ENCODE measurements around the gene TOM1. TPM values are rescaled to one million over a fixed set of nuclear protein-coding genes. Genes with fewer than 3 reads are reported as not detected.
A peak's percentile ranks its signal among the peaks of the same experiment; 100 is the strongest.

TOM1 gene
- 10 to 100 TPM; 33.6 to 38.7 (median 36.7) TPM for polyA plus RNA-seq (ENCODE audit: insufficient read length in 4 of 4)

DNA sequence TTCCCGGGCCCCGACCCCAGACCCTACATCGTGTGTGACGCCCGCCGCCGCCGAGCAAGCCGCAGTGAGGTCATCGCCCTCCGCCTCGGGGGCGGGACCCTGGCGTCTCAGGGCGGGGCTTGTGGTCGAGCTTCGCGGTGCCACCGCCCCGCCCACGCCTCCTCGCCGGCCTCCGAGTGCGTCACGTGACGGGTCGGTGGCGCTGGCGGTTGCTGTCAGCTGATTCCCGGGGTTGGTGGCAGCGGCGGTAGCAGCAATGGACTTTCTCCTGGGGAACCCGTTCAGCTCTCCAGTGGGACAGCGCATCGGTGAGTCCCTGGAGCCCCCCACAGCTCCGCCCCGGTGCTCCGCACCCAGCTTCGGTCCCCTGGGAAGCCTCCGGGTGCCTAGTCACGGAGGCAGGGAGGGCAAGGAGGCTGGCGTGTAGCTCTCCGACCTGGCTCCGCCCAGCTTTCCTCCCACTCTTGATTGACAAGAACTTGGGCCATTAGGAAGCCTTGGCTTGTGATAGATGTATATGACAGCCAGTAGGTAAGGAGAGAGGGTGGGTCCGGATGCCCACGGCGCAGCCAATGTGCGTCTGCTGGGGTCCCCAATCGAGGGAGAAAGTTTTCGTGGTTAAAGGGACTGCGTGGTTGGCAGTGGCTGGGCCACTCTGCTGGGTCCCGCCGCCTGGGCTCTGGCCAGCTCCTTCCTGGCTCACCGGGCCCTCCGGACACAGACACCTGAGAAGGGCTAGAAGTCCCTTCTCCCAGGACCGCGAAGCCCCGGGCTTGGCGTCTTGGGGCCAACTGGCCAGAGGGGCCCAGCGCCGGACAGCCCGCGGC is at the start of gene TOM1:
Gene TOM1, plus strand, starts transcription at position 222 of the 827 bp plus-strand sequence. Its CDS starts 35 bp downstream, at position 257.
- peak; percentile 99 for DNase-seq (ENCODE audit: low read depth in 4 of 4, low spot score in 3 of 4)

DNA sequence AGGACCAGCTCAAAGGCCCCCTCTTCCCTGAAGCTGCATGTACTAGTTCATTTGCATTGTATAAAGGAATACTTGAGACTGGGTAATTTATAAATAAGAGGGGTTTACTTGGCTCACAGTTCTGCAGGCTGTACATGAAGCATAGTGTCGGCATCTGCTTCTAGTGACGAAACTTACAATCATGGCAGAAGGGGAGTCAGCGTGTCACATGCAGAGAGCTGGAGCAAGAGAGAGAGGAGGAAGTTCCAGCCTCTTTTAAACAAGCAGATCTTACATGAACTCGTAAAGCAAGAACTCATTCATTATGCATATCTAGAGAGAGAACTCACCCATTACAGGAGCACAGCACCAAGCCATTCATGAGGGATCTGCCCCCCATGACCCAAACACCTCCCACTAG is 49.5 kb upstream of the TOM1 start:
- DNase-seq (ENCODE audit: low read depth in 4 of 4, low spot score in 3 of 4): no peak

DNA sequence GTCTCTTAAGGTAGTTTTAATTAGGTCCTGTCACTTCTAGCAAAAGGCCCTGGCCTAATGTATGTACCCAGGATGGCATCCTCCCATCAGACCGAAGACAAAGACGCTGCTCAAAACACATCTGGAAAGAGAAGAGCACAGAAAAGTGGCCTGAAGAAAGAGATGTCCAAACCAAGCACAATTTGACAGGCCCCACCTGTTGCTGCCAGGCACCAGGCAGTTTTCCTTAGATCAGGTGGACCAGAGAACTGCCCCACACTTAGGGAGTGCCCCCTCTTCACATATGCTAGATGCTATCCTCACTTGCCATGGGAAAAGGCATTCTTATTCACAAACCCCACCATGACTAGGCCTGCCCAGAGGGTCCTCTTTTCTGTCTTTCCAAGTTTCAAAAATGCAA is 45.7 kb upstream of the TOM1 start:
- no peak for DNase-seq (ENCODE audit: low read depth in 4 of 4, low spot score in 3 of 4)

DNA sequence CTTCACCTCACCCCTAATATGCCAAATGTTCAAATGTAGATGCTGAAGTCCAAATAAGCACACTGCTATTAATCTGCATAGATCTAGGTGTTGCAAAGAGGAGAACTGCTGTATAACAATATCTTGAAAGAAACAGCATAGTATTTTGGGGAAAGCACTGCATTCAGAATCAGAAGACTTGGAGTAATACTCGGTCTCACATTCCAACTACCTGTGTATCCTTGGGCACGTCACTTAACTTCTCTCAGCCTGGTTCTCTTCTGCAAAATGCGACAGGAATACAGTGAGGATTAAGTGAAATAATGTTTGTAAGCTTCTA is 42.7 kb upstream of the TOM1 start:
- no peak for DNase-seq (ENCODE audit: low read depth in 4 of 4, low spot score in 3 of 4)

DNA sequence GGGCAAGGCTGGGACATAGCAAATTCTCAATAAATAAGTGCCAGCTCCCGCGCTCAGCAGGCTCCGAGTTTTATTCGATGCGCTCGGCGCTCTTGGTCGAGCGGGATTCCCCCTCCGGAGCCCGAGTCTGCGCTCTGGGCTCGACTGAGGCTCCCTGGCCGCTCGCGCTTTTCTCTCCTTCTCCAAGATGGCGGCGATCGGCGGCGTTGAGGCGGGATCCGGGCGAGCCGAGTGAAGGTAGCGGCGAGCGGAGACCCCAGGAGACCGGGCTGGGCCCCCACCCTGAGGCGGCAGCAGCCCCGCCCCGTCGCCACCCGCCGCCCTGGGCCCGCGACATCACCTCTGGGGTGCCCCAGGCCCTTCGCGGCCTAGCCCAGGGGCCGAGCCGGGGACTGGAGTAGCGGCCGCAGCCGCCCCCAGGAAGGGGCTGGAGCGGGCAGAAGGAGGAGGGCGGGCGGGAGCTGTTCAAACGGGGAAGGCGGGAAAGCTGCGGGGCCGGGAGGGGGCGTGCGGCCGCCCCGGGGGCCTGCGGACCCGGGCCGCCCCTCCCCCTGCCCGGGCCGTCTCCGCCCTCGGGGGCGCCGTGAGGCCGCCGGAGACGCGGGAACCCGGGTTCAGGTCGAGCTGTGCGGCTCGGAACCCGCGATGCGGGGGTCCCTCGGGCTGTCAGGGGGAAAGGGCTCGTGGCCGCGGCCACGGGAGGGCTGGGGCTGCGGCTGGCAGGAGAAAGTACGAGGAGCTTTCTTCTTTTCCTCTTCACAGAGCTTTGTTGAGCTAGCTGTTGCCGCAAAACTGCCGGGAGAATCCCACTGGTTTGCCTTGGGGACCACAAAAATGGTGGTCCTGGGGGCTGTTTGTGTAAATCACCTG is 42.1 kb upstream of the TOM1 start, which contains the start of gene HMGXB4:
Gene HMGXB4, plus strand, starts transcription at position 173 of the 870 bp plus-strand sequence. CDS start 4,898 bp downstream, outside the sequence.
- peak; percentile 70 to 85 (median 78) for DNase-seq (ENCODE audit: low read depth in 4 of 4, low spot score in 3 of 4)

DNA sequence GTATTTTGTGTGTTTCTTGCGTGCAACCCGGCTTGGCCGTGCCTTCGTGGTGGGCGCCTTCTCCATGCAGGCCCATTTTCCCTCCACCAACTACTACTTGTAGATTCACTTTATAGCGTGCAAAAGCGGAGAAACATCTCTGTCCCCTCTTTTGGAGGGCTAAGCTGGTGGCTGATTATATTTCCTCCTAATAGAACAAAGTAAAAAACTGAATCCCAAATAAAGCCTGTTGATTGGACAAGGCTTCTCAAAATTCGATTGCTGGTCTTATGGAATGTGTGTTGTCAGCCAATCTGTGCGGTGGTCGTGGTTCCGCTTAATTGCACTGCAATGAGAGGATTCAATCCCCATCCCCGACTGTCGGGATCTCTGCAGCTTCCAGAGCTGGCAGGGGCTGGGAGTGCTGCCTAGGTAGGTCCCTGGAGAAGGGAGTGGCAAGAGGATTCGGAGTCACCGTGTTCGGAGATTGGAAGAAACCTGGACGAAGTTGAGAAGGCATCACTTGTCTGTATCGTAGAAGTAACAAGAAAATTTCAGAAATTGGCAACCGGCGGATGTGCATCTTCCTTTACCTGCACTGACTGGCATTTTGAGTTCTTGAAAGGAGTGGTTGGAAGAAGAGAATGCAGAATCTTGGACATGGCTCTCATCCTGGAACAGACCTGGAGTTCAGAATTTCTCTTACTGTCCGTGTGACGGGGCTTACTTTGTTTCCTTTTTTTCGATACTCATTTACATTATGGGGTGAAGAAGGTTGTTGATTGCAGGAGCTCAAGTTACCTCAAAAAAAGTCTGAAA is 41.3 kb upstream of the TOM1 start:
- DNase-seq (ENCODE audit: low read depth in 4 of 4, low spot score in 3 of 4): peak in 3 of 4 donors; percentile 8 to 28 (median 18)

DNA sequence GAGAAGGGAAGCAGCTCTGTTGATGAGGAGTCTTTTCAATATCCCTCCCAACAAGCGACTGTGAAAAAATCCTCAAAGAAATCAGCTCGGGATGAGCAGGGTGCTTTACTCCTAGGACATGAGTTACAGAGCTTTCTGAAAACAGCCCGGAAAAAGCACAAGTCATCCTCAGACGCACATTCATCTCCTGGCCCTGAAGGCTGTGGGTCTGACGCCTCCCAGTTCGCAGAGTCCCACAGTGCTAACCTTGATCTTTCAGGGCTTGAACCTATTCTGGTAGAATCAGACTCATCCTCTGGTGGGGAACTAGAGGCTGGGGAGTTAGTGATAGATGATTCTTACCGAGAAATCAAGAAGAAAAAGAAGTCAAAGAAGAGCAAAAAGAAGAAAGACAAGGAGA is 34.7 kb upstream of the TOM1 start:
- no peak for DNase-seq (ENCODE audit: low read depth in 4 of 4, low spot score in 3 of 4)

DNA sequence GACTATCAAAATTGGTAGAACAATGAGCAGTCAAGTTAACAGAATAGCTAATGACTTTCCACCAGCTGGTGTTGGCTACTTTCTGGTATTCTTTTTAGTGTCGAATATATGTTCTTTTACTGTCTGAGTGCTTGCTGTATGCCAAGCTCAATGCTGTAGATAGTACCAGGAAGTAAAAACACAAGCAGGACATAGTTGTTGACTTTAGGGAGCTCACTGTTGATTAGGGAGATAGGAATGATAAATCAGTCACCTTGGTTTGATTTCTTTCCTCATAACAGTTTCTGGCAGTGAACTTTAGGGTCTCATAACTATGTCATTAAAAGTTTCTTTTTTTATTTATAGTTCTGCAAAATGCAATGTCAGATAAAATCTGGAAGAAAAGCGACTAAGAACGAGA is 33.4 kb upstream of the TOM1 start:
- DNase-seq (ENCODE audit: low read depth in 4 of 4, low spot score in 3 of 4): no peak

DNA sequence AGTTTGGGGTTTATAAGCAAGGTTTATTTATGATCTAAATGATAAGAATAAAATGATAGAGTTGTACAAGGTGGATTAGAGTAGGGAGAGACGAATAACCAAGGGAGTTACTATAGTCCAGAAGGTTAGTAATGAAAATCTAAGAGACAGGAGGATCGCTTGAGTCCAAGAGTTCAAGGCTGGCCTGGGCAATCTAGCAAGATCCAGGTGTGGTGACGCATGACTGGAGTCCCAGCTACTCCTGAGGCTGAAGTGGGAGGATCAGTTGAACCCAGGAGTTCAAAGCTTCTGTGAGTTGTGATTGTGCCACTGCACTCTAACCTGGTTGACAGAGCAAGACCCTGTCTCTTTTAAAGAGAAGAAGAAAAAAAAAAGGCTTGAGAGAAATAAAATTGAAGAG is 30.1 kb upstream of the TOM1 start:
- DNase-seq (ENCODE audit: low read depth in 4 of 4, low spot score in 3 of 4): no peak

DNA sequence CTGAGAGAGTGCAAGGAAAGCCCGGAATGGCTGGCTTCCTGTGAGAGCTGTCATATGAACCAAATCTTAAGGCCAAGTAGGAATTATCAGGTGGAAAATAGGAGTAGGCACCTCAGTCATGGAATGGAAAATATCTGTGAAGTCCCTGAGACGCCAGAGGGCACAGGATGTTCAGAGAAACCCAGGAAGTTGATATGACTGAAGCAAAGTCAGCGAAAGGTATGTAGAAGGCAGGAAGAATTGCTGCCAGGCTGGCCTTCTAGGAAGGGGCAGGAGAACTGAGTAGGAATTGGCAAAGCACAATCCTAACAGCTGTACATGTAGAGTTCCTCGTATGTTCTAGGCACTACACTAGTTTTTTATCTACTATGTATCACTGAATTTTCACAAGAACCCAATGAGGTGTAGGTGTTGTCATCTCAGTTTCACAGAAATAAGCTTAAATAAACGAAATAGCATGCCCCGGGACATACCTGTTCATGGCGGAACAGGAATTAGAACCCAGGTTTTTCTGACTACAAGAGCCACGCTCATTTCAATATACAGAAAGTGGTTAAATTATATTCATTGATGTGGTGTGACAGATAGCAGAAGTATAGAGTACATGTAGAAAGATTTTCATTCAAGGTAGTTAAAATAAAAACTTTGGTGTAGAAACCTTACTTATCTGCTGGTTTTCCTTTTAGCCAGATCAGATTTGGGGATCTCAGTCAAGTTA is 25.4 kb upstream of the TOM1 start:
- no peak for DNase-seq (ENCODE audit: low read depth in 4 of 4, low spot score in 3 of 4)

DNA sequence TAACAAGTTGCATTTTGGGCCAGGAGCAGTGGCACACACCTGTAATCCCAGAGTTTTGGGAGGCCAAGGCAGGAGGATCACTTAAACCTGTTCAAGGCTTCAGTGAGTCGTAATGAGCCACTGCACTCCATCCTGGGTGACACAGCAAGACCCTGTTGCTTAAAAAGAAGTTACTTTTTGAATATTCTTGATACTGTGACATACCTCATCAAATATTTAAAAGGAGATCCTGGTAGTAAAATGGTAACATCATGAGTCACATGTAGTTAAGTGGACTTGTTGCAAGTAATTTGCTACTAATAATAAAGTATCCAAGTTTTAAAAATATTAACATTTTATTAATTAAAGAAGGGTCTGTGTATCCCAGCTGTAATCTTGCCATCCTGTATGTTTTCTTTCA is 24.1 kb upstream of the TOM1 start:
- no peak for DNase-seq (ENCODE audit: low read depth in 4 of 4, low spot score in 3 of 4)

DNA sequence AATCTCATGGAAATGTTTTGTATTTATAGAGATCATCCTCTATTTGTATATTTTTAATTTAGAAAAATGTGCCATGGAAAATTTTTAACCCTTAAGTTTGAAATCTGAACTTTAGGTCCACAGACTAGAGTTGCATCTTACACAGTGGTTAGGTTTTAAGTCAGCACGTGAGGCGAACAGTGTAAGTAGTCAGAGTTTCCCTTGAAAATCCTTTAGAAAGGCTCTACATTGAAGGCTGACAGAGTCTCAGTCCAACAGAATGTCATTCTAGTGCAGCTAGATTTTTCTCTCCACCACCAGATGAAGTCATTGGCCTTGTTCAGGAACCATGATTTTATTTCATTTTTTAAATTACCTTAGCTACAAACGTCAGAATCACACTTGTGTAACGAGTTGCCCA is 23.7 kb upstream of the TOM1 start:
- no peak for DNase-seq (ENCODE audit: low read depth in 4 of 4, low spot score in 3 of 4)

DNA sequence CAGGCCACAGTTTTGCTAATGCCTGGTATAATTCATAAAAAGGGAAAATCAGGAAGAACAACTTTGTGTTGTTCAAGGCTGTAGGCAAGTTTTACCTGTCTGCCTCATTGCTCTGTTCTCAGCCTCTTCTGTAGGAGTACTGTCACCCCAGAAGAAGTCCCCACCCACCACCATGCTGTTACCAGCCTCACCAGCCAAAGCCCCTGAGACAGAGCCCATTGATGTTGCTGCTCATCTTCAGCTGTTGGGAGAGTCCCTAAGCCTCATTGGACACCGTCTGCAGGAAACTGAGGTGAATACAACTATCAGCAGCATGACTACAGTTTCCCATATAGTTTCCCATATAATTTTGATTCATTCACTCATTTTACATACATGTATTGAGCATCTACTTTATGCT is 11.6 kb upstream of the TOM1 start:
- DNase-seq (ENCODE audit: low read depth in 4 of 4, low spot score in 3 of 4): no peak

DNA sequence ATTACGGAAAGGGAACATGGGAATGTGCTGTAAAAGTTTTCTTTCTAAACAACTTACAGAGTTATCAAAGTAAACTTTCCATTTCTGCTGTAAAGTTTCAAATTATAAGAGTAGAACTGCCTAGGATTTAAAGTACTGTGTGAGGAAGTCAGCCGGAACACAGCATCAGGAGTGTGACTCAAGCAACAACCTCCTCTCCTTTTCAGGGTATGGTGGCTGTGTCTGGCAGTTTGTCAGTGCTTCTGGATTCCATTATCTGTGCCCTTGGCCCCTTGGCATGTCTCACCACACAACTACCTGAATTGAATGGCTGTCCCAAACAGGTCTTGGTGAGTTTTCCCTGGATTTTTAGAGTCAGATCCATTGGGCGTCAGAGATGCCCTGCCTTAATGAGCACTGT is 6.9 kb upstream of the TOM1 start:
- no peak for DNase-seq (ENCODE audit: low read depth in 4 of 4, low spot score in 3 of 4)

DNA sequence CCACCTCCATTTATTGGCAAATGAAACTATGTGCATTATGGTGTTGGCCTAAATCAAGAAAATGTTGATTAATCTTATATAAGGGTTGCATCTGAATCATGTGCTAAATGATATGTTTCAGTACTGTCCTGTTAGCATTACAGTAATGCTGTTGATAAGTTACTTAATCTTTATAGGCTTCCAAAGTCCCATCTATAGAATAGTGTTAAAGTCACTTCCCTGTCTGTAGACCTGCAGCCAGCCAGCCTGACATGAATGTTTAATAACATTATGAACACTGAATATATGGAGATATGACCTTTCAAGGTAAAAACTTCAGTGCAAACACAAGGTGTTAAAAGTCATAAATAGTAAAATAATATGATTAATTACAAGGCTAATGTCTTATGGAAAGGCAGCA is 3.6 kb upstream of the TOM1 start:
- no peak for DNase-seq (ENCODE audit: low read depth in 4 of 4, low spot score in 3 of 4)

DNA sequence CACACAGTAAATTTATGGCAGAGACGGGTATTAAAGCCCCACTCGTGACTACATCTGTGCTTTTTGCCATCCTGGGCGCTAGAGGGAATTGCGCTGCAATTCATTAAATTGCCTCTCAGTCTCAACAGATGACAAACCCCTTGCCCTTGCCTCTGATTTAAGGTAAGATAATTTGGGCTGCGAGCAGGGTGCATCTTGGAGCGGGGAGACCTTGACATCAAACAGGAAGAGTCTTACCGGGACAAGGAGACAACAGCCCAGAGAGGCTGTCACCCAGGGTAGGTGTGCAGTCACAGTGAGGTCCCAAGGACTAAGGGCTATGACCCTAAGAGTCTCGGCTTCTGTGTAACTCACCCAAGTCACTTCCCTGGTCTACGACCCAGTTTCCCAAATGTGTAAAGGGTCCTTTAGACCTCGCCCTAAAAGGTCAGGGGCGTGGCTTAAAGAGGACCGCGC is 449 bp upstream of the TOM1 start:
- no peak for DNase-seq (ENCODE audit: low read depth in 4 of 4, low spot score in 3 of 4)

DNA sequence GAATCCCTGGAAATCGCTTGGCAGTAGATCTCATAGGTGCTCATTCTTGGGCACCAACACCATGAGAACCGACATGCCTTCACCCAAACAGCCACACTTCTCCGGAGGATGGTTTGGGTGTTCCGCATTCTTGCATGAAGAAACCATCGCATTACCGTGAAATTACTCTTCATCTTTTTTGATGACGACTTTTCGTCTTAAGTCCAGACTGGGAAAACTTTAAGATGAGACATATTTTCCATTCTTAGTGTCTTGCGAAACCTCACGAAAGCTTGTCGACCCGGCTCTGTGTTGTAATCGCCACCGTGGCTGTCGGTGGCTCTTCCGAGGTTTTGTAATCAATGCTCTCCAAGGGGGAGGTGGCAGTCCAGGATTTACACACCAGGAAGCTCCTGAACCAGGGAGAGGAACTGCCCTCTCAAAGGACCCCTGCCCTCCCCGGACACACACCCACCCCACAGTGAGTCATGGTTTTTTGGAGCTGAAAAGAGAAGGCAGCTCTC is 1.7 kb downstream of the TOM1 start:
- DNase-seq (ENCODE audit: low read depth in 4 of 4, low spot score in 3 of 4): no peak

DNA sequence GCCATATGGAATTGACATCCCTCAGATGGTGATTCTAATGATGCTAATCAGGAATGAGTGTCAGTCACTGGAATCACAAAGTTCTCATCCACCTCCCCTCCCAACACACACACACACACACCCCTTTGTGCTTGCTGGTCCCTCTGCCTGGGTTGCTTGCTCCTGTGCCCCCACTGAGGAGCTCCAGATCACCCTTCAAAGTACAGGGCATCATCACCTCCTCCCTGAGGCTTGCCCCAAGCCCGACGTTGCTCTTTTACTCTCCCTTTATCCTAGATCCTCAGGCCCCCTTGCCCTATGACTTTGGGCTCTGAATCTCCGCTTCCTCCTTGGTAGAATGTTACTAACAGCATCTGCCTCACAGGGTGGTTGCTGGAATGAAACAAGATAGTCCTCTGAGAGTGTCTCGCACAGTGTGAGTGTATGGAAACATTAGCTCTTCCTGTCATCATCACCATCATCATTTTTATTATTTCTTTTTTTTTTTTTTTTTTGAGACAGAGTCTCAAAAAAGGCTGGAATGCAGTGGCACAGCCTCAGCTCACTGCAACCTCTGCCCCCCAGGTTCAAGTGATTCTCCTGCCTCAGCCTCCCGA is 3.4 kb downstream of the TOM1 start:
- no peak for DNase-seq (ENCODE audit: low read depth in 4 of 4, low spot score in 3 of 4)

DNA sequence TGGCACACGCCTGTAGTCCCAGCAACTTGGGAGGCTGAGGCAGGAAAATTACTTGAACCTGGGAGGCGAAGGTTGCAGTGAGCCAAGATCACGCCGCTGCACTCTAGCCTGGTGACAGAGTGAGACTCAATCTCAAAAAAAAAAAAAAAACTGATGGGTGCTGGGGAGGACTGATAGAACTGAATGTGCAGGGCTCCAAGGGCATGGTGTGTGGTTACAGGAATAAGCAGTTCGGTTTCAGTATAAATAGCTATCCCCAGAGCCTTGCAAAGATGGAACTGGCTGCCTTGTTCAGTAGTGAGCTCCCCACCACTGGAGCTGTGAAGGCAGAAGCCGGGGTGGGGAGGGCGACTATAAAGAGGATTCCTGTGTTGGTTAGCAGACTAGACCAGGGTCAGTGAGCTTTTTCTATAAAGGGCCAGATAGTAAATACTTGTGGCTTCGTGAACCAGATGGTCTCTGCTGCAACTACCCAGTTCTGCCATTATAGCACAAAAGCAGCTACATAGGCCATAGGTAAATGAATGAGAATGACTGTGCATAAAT is 5.9 kb downstream of the TOM1 start:
- no peak for DNase-seq (ENCODE audit: low read depth in 4 of 4, low spot score in 3 of 4)
